Measurements from ENCODE around the gene EIF4A2. TPM values are rescaled to one million over a fixed set of nuclear protein-coding genes. Genes with fewer than 3 reads are reported as not detected.
"Not testable (repeated sequence)": the region's sequence is repeated elsewhere in the genome, so short reads cannot be mapped to it uniquely, and the experiment has no call there.

The EIF4A2 gene
- total RNA-seq, 6 donors from 2014 or later: 215 to 409 (median 290) TPM

DNA sequence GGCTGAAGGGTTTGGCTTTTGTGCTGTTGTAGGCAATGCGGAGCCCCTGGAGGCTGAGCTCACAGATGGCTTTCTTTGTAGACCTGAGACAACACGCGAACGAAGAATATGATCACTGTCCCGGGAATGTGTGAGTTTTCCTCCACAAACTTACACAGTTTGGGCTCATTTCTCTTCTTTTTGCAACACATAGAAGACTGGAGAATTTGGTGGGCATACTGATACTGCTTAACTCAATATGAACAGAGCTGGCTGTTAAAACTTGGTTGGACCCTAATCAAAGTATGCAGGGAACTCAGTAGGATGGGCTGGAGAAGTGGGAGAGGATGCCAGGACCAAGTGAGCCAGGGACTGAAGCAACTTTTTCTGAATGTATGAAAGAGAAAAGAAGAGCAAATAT lies 35.1 kb downstream of the EIF4A2 start:
- TF ChIP-seq POLR2AphosphoS5 (IDR thresholded peaks at IDR 0.05): no peak
- TF ChIP-seq EP300 (IDR thresholded peaks at IDR 0.05): no peak
- TF ChIP-seq CTCF (IDR thresholded peaks at IDR 0.05): no peak
- no peak for TF ChIP-seq POLR2A (IDR thresholded peaks at IDR 0.05)

DNA sequence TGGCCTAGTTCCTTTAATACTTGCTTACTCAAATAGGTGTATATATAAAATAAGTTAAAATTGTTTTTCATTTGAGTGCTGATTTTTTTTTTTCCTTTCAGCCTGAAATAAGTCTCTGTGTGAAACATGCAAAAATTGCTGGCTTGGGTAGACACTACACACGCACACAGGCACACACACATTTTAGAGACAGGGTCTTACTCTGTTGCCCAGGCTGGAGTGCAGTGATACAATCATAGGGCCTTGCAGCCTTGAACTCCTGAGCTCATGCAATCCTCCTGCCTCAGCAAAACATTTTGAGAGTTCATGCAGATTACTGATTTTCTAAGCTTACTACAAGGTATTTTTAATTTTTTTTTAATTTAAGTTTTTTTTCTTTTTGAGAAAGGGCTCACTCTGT lies 35.6 kb downstream of the EIF4A2 start:
- H3K27me3 ChIP-seq: no peaks in the 10 kb centered on the region
- TF ChIP-seq POLR2A (IDR thresholded peaks at IDR 0.05) (no peak), EP300 (IDR thresholded peaks at IDR 0.05) (no peak), POLR2AphosphoS5 (IDR thresholded peaks at IDR 0.05) (no peak), CTCF (IDR thresholded peaks at IDR 0.05) (no peak)
- no peak overlapping the region for H3K4me3 ChIP-seq
- H3K9me3 ChIP-seq: no peaks in the 10 kb centered on the region
- WGBS, 2 donors: 97 to 100% methylated on average over 1 of the region's 1 CpG
- no peaks in the 10 kb centered on the region for H3K36me3 ChIP-seq
- no peak for DNase-seq
- no peak overlapping the region for H3K27ac ChIP-seq
- no peaks in the 10 kb centered on the region for H3K4me1 ChIP-seq
- ATAC-seq (ENCODE audit: low FRiP score in 2 of 2): no peak

More for the DNA sequence above, 35.1 kb downstream of the EIF4A2 start:
- Histone ChIP-seq H3K4me1 (no peaks in the 10 kb centered on the region), H3K36me3 (no peaks in the 10 kb centered on the region), H3K4me3 (no peak overlapping the region), H3K9me3 (no peaks in the 10 kb centered on the region), H3K27me3 (no peaks in the 10 kb centered on the region), H3K27ac (no peak overlapping the region)
- ATAC-seq (ENCODE audit: low FRiP score in 2 of 2): no peak
- 93% methylated on average over 5 of the region's 5 CpGs for WGBS, 2 donors
- DNase-seq: no peak

DNA sequence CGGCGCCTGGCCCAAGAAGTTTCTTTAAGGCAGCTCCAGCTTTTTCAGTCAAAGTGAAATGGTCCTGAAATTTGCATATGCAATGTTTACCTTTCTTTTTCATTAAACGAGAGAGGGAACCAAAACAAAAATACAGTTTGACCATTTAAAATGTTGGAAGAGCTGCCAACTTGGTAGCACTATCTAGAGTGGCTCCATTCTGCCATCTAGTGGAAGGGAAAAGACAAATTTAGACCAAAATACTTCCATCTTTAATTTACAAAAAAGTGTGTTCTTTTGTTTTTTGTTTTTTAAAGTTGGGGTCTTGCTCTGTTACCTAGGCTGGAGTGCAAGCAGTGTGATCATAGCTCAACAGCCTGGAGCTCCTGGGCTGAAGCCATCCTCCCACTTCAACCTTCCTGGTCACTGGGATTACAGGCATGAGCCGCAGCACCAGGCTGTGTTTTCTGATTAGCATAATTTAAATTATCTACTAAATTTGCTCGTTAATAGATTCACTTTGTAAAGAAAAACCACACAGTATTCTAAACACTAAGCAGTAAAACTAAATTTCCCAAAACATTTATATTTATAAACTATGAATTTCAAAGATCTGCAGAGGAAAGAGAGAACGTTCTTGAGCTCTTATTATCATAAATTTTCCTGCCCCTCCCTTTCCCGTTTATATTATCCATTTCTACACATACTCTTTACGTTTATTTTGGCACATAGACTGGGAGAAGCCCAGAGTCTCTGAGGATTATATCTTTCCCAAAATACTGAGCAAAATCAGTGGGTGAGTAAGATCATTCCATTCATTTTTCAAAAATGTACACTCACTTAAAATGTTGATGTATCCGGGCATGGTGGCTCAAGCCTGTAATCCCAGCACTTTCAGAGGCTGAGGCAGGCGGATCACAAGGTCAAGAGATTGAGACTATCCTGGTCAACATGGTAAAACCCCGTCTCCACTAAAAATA lies 38.3 kb downstream of the EIF4A2 start:
- no peak for DNase-seq
- peaks cover 11 to 16% (median 15%) of the 10 kb centered on the region in 4 donors for H3K4me1 ChIP-seq
- no peak overlapping the region for H3K27ac ChIP-seq
- peak in 1 of 2 donors; percentile 53 for ATAC-seq (ENCODE audit: low FRiP score in 2 of 2)
- no peaks in the 10 kb centered on the region for H3K36me3 ChIP-seq
- no peak overlapping the region for H3K4me3 ChIP-seq
- H3K9me3 ChIP-seq: no peaks in the 10 kb centered on the region
- WGBS, 2 donors: 49 to 51% methylated on average over 11 of the region's 11 CpGs
- TF ChIP-seq CTCF (IDR thresholded peaks at IDR 0.05): peak; percentile 18 to 60 (median 42)
- TF ChIP-seq POLR2AphosphoS5 (IDR thresholded peaks at IDR 0.05): no peak
- H3K27me3 ChIP-seq: peaks cover 0 to 25% (median 11%) of the 10 kb centered on the region in 4 donors

GRCh38 chr3:186822388-186822759 lies 39.0 kb downstream of the EIF4A2 start:
- H3K9me3 ChIP-seq; H3K36me3 ChIP-seq; H3K27ac ChIP-seq; H3K4me3 ChIP-seq; ATAC-seq (ENCODE audit: low FRiP score in 2 of 2); DNase-seq: not testable (repeated sequence)
- H3K4me1 ChIP-seq: peaks cover 14 to 21% (median 19%) of the 10 kb centered on the region in 4 donors
- H3K27me3 ChIP-seq: peaks cover 0 to 25% (median 11%) of the 10 kb centered on the region in 4 donors
- 62 to 77% methylated on average over 1 of the region's 1 CpG for WGBS, 2 donors

- no peaks in the 10 kb centered on the region for H3K36me3 ChIP-seq
- H3K27me3 ChIP-seq: peaks cover 0 to 27% (median 11%) of the 10 kb centered on the region in 4 donors
- no peak for DNase-seq
- 82 to 86% methylated on average over 2 of the region's 2 CpGs for WGBS, 2 donors
- peaks cover 18 to 27% (median 23%) of the 10 kb centered on the region in 4 donors for H3K4me1 ChIP-seq
- H3K27ac ChIP-seq: no peak overlapping the region
- no peaks in the 10 kb centered on the region for H3K9me3 ChIP-seq
- TF ChIP-seq CTCF (IDR thresholded peaks at IDR 0.05) (no peak), EP300 (IDR thresholded peaks at IDR 0.05) (no peak), POLR2AphosphoS5 (IDR thresholded peaks at IDR 0.05) (no peak), POLR2A (IDR thresholded peaks at IDR 0.05) (no peak)
- no peak for ATAC-seq (ENCODE audit: low FRiP score in 2 of 2)
- no peak overlapping the region for H3K4me3 ChIP-seq
These were observed 40.0 kb downstream of the EIF4A2 start for GRCh38 chr3:186823386-186823785.
